Activated T-cell treated with anti-CD3 and anti-CD28 coated beads for 1 hour (primary cell): ENCODE data around the gene HRH4.

ENCODE experiments used
- DNase-seq: peaks from one replicate; pipeline ENCODE4 v3.0.0-alpha.2; 2020; ENCODE audit warnings: low read depth

Gene HRH4

GRCh38 chr18:24506175-24506574 lies 45.7 kb downstream of the HRH4 start:
- no peak for DNase-seq

DNA sequence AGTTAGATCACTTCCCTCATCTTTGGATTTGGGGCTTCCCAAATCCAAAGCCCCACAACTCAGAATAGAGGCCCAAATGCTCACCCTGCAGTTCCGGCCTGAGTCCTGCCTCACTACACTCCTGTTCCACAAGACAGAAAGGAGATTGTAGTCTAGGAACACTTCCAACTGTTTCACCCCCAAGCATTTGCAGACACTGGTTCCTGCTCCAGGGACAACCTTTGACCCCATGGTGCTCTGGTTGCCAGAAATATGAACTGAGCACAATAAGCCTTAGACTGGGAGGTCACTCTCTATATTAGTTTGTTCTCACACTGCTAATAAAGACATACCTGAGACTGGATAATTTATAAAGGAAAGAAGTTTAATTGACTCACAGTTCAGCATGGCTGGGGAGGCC lies 49.0 kb downstream of the HRH4 start:
- no peak for DNase-seq

DNA sequence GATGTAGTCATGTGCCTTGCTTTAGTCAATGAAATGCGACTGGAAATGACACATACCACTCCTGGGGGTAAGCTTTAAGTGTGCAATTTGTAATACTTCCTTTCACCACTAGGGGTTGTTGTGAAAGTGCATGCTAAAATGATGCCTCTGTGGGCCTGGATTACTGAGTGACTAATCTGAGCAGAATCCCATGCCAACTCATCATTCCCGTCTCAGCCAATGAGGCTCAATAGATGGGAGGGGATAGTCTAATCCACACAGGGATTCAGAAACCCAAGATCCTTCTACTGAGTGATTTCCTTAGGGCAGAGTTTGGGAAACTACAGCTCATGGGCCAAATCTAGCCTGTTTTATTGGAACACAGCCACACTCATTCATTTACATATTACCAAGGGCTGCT lies 54.0 kb downstream of the HRH4 start:
- DNase-seq: no peak

DNA sequence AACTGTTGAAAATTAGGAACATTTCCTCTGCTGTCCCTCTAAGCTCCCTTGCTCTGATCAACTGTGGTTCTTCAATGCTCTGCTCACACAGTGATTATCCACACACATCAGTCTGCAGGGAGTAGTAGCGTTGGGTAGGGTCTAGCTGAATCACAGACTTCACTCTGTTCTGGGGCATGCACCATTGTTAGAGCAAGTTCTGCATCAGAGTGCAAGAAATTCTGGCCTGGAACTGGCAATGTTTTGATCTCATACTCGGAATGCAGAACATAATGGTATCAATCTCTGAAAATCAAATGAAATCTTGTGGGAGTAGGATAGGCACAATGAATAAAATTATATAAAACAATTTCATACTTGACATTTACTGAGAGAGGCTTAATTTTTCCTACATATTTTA lies 55.3 kb downstream of the HRH4 start:
- DNase-seq: no peak

DNA sequence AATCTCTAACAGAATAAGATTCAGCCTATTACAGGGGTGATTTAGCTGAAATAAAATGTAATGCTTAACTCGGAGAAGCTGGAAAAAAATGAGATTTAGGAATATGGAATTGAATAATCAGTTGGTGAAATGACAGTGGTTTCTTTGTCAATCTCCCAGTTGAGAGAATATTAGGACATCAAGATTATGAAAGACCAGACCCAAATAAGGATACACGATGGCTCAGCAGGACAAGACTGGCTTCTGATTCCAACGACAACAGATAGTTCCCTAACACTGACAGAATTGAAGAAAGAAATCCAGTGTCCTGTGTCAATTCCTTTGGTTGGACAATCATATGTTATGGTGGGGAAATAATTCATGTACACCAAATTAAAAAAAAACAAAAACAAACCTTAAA lies 55.8 kb downstream of the HRH4 start:
- no peak for DNase-seq

DNA sequence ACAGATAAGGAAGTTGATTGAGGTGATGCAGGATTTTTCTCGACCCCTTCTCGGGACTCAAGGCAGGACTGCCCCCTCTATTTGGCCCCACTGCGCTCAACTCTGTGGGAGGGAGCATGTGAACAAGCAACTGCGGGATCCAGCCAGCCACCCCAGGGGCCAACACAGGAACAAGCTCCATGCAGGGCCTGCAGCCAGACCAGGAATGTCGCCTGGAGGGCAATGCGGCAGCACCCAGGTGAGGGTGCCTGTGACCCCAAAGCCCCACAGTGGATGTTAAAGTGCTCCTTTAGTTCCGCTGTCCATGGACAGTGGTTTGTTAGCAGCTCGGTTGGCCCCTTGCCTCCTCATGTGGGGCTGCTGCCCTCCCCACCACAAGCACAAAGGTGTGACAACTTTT lies 57.1 kb downstream of the HRH4 start:
- no peak for DNase-seq

DNA sequence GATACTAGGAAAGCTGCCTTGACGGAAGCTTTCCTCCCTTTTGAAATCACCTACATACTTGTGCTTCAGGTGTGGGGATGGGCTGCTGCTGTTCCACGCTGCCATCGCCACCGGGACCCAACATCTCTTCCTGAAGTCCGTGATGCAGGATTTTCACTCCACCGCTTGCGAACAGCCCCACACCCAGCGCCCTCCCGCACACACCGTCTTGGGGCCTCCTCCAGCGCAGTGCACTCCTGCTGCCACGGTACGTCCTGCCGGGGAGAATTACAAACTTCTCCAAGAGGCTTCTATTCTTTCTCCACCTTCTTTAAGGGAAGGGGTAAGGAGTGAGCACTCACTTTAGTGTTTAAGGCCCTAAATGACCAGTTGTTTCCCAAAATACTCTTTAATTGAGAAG lies 58.2 kb downstream of the HRH4 start:
- DNase-seq: no peak
